Esophagus (tissue), 2 donors: ENCODE data around the gene IMMP2L. TPM values are rescaled to one million over a fixed set of nuclear protein-coding genes. Genes with fewer than 3 reads are reported as not detected.
"Not testable (repeated sequence)": the region's sequence is repeated elsewhere in the genome, so short reads cannot be mapped to it uniquely, and the experiment has no call there.

ENCODE experiments used
- H3K27ac ChIP-seq, 2 donors: one replicate each; pipeline ENCODE4 v1.5.1; 2013; ENCODE audit warnings: low read depth in 2 of 2, mild to moderate bottlenecking in 2 of 2, inconsistent platforms in 1 of 2, low read length in 1 of 2, moderate library complexity in 1 of 2
- H3K27me3 ChIP-seq, 2 donors: one replicate each; pipeline ENCODE4 v1.6.1; 2013; ENCODE audit warnings: low read length in 2 of 2, control low read depth in 1 of 2, mild to moderate bottlenecking in 1 of 2; ENCODE audit not compliant: insufficient read depth in 2 of 2, control insufficient read depth in 1 of 2
- H3K36me3 ChIP-seq, 2 donors: one replicate each; pipeline ENCODE4 v1.6.1; 2013; ENCODE audit warnings: low read length in 1 of 2; ENCODE audit not compliant: control insufficient read depth in 2 of 2, insufficient read depth in 2 of 2
- H3K4me1 ChIP-seq, 2 donors: one replicate each; pipeline ENCODE4 v1.6.1; 2013; ENCODE audit warnings: low read length in 1 of 2; ENCODE audit not compliant: control insufficient read depth in 2 of 2, insufficient read depth in 2 of 2
- H3K4me3 ChIP-seq, 2 donors: one replicate each; pipeline ENCODE4 v1.5.1; 2013; ENCODE audit warnings: low read length in 2 of 2, mild to moderate bottlenecking in 2 of 2, low read depth in 1 of 2, moderate library complexity in 1 of 2
- H3K9me3 ChIP-seq, 2 donors: one replicate each; pipeline ENCODE4 v1.6.1; 2013; ENCODE audit warnings: mild to moderate bottlenecking in 2 of 2, low read depth in 1 of 2, low read length in 1 of 2, moderate library complexity in 1 of 2; ENCODE audit not compliant: control insufficient read depth in 2 of 2, insufficient read depth in 1 of 2
- WGBS, 2 donors: extraction: QIAGEN DNeasy Blood & Tissue Kit; methylation state at CpG; one replicate each; pipeline ENCODE4 v1.1.7; 2013; 5-methylcytosine and 5-hydroxymethylcytosine counted together
- polyA plus RNA-seq, 2 donors: library from polyadenylated mRNA; stranded (reverse); fragments of 200-250 nt; gene quantifications; one replicate each; pipeline ENCODE4 v1.2.3, GENCODE V29; 2013
- donor health status: healthy with polysubstance abuse.
- donor health status: Bipolar disorder and iron deficiency.

The IMMP2L gene
- polyA plus RNA-seq, 2 donors, result 6.5 to 14.5 TPM

DNA sequence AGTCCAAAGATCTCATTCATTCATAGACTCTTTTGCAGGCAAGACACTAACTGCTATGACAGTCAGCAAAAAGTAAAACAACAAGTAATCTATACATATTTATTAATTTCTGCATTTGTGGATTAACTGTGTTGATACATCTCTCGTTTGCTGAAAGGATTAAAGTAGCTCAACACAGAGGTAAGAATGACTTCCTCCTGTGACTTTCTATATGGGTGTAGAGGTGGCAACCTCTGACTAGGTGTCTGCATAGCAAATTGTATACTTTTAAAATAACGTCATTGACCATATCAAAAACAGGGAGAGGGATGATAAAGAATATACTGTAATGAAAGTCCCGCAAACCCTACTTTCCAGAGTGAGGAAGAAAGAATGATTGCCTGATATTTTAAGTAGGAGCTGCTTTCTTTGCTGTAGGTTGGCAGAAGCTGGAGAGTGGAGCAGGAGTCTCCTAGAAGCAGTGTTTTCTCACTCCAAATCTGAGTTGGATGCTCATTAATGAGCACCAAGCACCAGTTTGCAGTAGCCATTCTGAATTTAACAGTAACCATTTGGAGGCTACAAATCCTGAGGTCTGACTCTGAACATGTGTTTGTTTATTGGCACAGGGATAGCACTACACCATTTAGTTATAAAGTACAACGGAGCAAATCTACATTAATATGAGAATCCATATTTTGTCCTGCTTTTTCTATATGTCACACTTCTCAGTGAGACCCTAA is 480.6 kb downstream of the IMMP2L start:
- H3K4me3 ChIP-seq, result no peak overlapping the region
- no peaks in the 10 kb centered on the region for H3K36me3 ChIP-seq
- no peak overlapping the region for H3K27ac ChIP-seq
- H3K9me3 ChIP-seq, result no peaks in the 10 kb centered on the region
- no peaks in the 10 kb centered on the region for H3K4me1 ChIP-seq
- H3K27me3 ChIP-seq, result no peaks in the 10 kb centered on the region
- 79 to 81% methylated on average over 4 of the region's 4 CpGs for WGBS, 2 donors

DNA sequence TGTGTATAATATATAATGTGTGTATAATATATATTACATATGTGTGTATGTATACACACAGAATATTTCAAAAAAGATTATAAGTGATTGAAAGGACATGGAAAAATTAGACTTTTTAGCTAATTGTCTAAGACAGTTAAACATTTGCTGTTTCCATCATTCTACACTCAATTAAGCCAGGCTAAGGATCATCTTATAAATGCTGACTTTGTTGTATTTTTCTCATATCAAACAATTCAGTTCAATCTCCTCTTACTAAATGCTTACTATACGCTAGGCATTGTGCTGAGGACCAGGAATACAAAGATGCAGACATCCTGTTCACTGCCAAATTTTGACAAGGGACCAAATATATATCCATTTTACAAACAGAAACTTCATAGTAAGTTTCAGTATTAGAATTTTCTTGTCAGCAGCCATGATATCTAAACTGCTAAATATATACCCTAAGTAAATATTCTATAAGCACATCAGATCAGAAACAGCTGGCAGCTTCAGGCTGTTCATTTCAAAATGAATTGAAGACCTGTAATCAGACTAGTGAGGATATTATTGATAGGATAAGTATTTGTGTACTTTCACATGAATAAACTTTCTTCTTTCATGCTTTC is 481.7 kb downstream of the IMMP2L start:
- Histone ChIP-seq H3K4me1 (no peaks in the 10 kb centered on the region), H3K27me3 (no peaks in the 10 kb centered on the region), H3K36me3 (no peaks in the 10 kb centered on the region), H3K9me3 (no peaks in the 10 kb centered on the region), H3K27ac (no peak overlapping the region), H3K4me3 (no peak overlapping the region)
- WGBS, 2 donors, result 90 to 98% methylated on average over 1 of the region's 1 CpG

DNA sequence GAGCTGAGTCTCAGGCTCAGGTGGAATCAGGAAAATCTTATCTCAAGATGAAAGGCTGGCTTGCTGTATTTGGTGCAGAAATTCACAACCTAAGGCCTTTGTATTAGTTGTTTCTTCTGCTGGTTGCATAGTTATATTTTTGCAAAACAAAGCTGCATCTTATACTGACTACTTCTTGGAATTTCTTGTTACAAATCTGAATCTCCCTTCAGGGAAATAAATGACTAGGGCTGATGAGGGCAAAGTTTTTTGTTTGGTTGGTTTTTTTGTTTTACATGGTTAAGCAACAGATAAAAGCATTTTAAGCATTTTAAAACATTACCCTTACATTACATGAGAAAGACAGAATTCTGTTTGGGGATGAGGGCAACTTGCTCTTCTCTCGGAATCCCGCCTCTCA is 485.3 kb downstream of the IMMP2L start:
- no peaks in the 10 kb centered on the region for H3K36me3 ChIP-seq
- no peaks in the 10 kb centered on the region for H3K4me1 ChIP-seq
- H3K9me3 ChIP-seq, result no peaks in the 10 kb centered on the region
- no peak overlapping the region for H3K4me3 ChIP-seq
- 97 to 100% methylated on average over 2 of the region's 2 CpGs for WGBS, 2 donors
- no peaks in the 10 kb centered on the region for H3K27me3 ChIP-seq
- H3K27ac ChIP-seq, result no peak overlapping the region

DNA sequence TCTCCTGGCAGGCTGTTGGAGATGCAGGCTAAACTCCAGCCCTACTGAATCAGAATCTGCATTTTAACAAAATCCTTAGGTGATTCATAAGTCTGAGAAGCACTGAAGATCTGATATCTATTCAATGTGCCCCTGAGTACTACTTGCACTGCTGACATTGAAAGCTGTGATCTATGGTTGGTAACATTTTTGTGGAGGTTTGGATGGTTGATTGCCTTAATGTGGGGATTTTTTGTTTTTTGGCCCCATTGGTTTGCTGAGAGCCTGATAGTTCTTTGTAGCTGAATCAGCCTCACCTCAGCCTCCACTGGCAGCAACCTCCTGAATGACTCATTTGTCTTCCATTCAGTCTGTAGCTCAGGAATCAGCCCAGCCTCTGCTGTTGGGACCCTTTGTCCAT is 486.1 kb downstream of the IMMP2L start:
- H3K4me1 ChIP-seq, result no peaks in the 10 kb centered on the region
- H3K27me3 ChIP-seq, result no peaks in the 10 kb centered on the region

DNA sequence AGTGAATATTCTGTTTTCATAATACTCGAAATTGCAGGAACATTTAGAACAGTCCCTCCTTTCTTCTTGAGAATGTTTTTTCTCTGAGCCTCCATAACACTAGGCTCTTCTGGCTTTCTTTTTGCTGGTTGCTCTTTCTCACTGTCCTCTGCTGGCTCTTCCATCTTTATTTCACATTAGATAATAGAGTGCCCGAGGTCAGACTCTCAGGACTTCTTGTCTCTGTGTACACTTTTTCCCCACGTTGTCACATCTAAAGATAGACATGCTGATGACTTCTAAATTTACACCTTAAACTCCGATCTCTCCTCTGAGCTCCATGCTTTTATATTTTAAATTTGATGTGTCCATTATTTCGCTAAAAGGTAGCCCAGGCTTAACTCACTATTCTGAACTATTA is 486.8 kb downstream of the IMMP2L start:
- no peak overlapping the region for H3K27ac ChIP-seq
- H3K27me3 ChIP-seq, result no peaks in the 10 kb centered on the region
- no peaks in the 10 kb centered on the region for H3K9me3 ChIP-seq
- H3K36me3 ChIP-seq, result no peaks in the 10 kb centered on the region
- no peak overlapping the region for H3K4me3 ChIP-seq
- no peaks in the 10 kb centered on the region for H3K4me1 ChIP-seq
- 93% methylated on average over 5 of the region's 5 CpGs for WGBS, 2 donors

More for the DNA sequence above, 486.1 kb downstream of the IMMP2L start:
- Histone ChIP-seq H3K27ac (no peak overlapping the region), H3K36me3 (no peaks in the 10 kb centered on the region), H3K4me3 (no peak overlapping the region), H3K9me3 (no peaks in the 10 kb centered on the region)

DNA sequence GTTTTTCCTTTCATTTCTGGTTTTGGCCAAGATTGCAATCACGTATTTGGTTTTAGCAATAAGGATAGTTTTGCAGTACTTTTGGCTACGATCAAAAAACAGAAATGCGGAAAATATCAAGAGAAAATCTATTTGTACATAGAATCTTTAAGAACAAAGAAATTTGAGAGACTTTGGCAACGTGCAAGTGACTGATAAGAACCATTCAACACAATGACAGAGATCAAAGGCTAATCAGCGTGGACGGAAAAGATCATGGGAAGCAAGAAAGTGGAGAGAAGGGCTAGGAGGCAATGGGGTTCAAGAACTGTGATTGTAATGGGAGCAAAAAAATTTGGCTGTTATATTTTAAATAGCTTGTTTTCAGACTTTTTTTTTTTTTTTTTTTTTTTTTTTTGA is 487.5 kb downstream of the IMMP2L start:
- Histone ChIP-seq H3K27ac (no peak overlapping the region), H3K36me3 (no peaks in the 10 kb centered on the region), H3K27me3 (no peaks in the 10 kb centered on the region), H3K4me1 (no peaks in the 10 kb centered on the region), H3K9me3 (no peaks in the 10 kb centered on the region), H3K4me3 (no peak overlapping the region)
- WGBS, 2 donors, result 64 to 70% methylated on average over 6 of the region's 6 CpGs

DNA sequence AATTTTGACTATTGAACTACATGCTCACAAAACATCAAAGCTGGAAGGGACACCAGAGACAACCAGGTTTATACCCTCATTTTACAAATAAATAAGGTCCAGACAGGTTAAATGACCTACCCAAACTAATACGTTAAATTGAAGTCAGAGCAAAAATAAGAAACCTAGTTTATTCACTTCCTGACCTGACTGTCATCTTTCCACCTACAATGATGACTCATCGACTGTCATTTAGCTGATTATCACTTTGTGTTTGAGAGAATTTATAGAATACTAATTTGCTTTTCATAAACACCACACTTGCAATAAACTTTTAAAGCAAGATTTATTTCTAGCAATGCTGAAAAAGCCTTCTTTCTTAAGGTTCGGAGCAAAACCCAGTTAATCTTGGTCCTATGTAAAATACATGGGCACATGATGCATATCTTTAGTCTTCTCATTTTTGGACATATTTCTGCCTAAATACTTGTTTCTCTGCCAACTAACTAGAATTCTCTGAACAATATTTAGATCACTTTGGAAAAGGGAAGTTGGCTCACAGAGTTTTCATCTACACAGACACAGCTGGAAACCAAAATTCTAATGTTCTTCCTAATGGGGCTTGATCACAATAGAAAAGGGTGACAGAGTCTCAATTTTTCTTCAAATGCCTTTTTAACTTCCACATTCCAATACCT is 488.1 kb downstream of the IMMP2L start:
- H3K9me3 ChIP-seq, result no peaks in the 10 kb centered on the region
- H3K4me3 ChIP-seq, result no peak overlapping the region
- no peaks in the 10 kb centered on the region for H3K27me3 ChIP-seq
- no peaks in the 10 kb centered on the region for H3K36me3 ChIP-seq
- H3K27ac ChIP-seq, result no peak overlapping the region
- no peaks in the 10 kb centered on the region for H3K4me1 ChIP-seq
- 49 to 50% methylated on average over 3 of the region's 3 CpGs for WGBS, 2 donors

DNA sequence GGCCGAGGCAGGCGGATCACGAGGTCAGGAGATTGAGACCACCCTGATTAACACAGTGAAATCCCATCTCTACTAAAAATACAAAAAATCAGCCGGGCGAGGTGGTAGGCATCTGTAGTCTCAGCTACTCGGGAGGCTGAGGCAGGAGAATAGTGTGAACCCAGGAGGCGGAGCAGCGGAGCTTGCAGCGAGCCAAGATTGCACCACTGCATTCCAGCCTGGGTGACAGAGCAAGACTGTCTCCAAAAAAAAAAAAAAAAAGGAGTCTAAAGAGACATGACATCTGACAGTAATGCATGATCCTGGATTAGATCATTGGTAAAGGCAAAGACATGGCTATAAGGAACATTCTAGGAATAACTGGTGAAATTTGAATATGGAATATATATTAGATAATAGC is 489.6 kb downstream of the IMMP2L start:
- H3K27me3 ChIP-seq, H3K9me3 ChIP-seq, H3K27ac ChIP-seq, H3K36me3 ChIP-seq, H3K4me3 ChIP-seq, H3K4me1 ChIP-seq: not testable (repeated sequence)
- WGBS, 2 donors, result 92 to 94% methylated on average over 9 of the region's 9 CpGs

DNA sequence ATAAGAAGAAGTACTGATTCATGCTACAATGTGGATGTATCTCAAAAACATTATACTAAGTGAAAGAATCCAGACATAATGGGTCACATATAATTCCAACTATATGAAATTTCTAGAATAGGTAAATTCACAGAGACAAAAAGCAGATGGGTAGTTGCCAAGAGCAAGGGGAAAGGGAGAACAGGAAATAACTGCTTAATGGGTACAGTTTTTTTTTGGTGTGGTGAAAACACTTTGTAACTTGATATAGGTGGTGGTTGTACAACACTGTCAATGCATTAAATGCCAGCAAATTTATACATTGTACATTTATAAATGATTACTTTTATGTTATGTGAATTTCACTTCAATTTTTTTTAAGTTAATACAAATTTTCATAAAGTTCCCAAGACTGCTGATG is 490.7 kb downstream of the IMMP2L start:
- no peaks in the 10 kb centered on the region for H3K27me3 ChIP-seq
- no peaks in the 10 kb centered on the region for H3K36me3 ChIP-seq
- no peaks in the 10 kb centered on the region for H3K4me1 ChIP-seq
- H3K4me3 ChIP-seq, result no peak overlapping the region
- H3K27ac ChIP-seq, result no peak overlapping the region
- H3K9me3 ChIP-seq, result no peaks in the 10 kb centered on the region

DNA sequence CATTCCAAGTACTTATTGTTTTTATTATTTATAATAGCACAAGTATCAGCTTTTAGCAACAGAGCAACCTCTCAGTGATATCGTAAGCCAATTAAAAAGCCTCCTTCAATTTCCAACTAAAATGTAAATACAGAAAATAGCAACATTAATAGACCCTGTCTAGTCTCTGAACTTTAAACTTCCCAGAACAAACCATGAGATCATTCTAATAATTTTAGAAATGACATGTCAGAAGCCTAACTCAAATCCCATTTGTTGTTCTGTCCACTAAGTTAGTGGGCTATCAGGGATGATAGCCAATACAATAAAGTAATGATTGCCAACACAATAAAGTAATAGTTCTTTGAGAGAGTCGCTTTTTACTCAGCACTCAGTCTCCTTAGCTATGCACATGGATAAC is 493.7 kb downstream of the IMMP2L start:
- no peak overlapping the region for H3K27ac ChIP-seq
- H3K36me3 ChIP-seq, result no peaks in the 10 kb centered on the region
- H3K4me3 ChIP-seq, result no peak overlapping the region
- no peaks in the 10 kb centered on the region for H3K4me1 ChIP-seq
- 78 to 84% methylated on average over 2 of the region's 2 CpGs for WGBS, 2 donors
- H3K27me3 ChIP-seq, result no peaks in the 10 kb centered on the region
- H3K9me3 ChIP-seq, result peaks cover 0 to 2% of the 10 kb centered on the region in 2 donors
